B cell (primary cell): ENCODE measurements around the gene RBMS3.

Experiments
- EZH2 ChIP-seq: IDR thresholded peaks from 2 replicates; pipeline ENCODE4 v1.6.1; 2012; ENCODE audit warnings: borderline replicate concordance, low read depth, mild to moderate bottlenecking, moderate library complexity, low read length; ENCODE audit not compliant: insufficient read depth, poor library complexity, severe bottlenecking
- TF ChIP-seq, protein P1 (sequence below): fragments of 200-600 bp; IDR thresholded peaks from one replicate; pipeline ENCODE4 v1.8.0; 2022; ENCODE audit warnings: antibody characterized with exemption, mild to moderate bottlenecking

DNA sequence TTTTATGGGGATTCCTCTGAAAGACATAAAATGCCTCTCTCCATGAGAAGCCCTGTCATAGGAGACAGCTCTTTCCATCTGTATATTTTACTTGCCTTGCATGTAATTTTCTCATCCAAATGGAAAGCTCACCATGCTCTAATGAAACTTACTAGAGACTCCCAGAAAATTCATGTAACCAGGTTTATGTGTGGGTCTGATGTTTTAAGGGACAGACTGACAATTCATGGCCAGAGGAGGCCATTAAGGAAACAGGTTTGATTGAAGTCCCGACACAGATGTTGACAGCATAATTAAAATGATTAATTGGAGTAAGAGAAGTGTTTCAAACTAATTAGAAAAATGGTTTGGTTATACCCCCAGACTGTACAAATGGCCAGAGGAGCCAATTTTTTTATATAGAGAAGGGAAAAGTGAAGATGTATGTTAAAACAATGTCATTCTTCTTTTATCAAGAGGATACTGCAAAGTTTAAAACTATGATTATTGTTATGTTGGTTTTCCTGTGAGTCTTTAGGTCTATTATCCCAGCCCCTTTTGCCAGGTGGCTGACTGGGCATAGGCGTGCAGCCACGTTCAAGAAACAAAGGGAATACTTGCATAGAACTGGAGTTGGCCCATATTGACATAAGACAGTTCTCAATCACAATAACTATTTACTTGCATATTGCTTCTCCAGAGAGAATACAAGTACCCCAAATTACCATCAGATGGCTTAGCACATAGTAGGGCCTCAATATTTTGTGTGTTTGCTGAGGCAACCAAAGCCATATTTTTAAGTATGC, 64.8 kb downstream of the RBMS3 start:
- TF ChIP-seq, protein P1, sequence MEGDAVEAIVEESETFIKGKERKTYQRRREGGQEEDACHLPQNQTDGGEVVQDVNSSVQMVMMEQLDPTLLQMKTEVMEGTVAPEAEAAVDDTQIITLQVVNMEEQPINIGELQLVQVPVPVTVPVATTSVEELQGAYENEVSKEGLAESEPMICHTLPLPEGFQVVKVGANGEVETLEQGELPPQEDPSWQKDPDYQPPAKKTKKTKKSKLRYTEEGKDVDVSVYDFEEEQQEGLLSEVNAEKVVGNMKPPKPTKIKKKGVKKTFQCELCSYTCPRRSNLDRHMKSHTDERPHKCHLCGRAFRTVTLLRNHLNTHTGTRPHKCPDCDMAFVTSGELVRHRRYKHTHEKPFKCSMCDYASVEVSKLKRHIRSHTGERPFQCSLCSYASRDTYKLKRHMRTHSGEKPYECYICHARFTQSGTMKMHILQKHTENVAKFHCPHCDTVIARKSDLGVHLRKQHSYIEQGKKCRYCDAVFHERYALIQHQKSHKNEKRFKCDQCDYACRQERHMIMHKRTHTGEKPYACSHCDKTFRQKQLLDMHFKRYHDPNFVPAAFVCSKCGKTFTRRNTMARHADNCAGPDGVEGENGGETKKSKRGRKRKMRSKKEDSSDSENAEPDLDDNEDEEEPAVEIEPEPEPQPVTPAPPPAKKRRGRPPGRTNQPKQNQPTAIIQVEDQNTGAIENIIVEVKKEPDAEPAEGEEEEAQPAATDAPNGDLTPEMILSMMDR = no peak
- no peak for TF ChIP-seq EZH2
